Measurements from ENCODE around the gene SPRY2.

SPRY2 gene

DNA sequence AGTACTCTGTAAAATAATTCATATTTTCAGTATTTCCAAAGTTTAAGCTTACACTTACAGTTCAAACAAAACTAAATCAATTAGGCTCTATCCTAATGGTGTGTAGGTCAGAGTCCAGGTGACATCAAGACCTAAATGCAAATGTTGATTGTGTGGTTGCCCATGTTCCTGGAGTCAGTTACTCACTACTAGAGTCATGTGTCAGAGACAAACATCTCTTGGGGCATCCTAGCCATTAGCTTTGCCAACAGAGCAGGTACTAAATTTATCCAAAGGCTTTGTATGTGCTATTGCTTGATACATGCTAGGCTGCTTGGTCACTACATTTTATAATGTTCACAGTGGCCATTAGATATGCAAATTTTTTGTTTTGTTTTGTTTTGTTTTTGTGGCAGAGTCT, 11.7 kb downstream of the SPRY2 start:
- in situ Hi-C loops (cut with MboI; ENCODE audit: low pct_unique_long_range_greater_than_20kb, low sequenced_read_pairs): no loop called here
- no peak for DNase-seq

DNA sequence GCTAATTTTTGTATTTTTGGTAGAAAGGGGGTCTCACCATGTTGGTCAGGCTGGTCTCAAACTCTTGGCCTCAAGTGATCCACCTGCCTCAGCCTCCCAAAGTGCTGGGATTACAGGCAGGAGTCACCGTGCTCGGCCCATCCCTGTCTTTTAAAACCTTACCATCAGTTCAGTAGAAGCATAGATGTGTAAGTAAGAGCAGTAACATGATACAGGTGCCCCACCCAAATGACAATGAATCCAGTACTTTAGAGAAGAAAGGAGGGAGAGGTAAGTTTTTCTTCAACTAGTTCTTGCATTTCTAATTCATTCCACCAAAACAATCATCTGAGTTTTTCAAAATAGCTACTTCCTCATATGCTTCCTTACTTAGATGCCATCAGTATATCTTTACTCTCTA, 21.9 kb downstream of the SPRY2 start:
- in situ Hi-C loops (cut with MboI; ENCODE audit: low pct_unique_long_range_greater_than_20kb, low sequenced_read_pairs): no loop called here
- DNase-seq: no peak

DNA sequence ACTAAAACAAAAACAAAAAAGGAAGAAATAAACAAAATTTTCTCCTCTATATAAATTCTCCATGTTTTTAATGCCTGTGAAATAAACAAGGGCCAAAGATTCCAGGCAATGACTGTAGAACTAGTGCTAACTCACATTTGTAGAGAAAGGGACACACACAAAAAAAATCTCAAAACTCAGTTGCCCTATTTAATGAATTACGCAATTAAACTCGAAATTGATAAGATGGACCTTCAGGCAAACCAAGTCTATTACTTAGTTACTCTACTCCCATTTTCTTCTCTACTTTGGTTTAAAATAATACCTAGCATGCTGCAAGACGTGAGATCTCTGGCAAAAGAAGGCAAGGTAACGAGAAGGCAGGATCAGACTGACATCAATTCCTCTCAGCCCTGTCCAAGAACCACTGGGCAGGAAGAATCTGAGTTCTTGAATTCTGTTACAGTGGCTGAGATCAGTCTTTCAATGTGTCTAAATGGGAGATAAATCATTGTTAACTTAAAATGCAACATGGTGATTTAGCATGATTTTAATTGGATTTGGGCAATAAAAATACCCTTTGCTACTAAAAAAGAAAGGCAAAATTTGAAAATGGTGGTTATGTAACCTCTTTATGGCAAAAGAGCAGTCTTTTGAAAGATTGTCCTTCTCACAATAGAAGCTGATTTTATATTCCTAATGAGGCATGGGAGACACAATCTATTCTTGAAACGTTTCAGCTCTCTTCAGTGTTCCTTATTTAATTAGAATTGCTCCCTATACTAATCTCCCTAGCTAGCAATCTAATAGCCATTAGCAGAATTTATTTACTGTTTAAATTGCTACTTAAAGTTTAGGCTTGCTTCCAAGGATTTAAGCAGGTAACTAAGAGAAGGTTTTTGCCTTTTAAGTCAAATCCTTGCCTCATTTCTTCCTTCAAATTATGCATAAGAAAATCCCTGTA, 25.9 kb downstream of the SPRY2 start:
- in situ Hi-C loops (cut with MboI; ENCODE audit: low pct_unique_long_range_greater_than_20kb, low sequenced_read_pairs): no loop called here
- DNase-seq: no peak

DNA sequence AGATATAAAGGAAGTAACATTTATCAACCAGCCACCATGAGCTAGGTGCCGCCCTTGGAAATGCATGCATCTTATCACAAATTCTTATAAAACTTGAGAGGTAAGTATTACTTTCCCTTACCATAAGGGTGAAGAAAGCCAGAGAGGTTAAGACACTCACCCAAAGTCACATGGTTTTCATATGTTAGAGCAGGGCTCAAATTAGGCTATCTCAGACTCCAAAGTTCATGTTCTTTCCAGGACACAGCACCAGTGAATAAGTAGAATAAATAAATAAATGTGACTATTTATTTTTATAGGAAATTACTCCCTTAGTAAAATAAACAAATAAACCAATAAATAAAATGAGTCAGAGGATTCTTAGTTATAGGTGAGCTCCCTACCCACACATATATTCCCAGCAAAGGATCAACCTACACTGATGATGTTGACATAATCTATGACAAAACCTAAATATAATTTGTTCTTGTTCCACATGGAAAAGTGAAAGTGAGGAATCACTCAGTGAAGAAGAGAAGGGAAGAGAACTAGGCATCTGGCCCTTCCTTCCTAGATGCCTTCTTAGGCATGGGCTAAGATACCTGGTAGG, 27.2 kb downstream of the SPRY2 start:
- DNase-seq: no peak
- in situ Hi-C loops (cut with MboI; ENCODE audit: low pct_unique_long_range_greater_than_20kb, low sequenced_read_pairs): no loop called here

DNA sequence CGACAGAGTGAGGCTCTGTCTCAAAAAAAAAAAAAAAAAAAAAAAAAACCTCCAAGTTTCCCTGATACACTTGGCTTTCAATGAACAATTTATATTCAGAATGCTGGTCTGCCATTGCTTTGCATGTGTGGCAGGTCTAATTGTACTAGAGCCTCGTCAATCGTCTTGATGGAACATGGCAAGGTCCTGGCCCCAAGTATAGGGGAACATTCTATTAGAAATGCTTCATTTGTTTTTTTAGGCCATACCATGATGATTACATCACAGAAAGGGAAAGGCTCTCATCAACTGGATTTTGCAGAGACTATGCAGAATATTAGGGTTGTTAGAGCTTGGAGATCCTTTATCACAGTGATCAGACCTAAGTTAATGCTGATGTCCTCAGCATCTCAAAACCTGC, 28.0 kb downstream of the SPRY2 start:
- in situ Hi-C loops (cut with MboI; ENCODE audit: low pct_unique_long_range_greater_than_20kb, low sequenced_read_pairs): no loop called here
- no peak for DNase-seq

DNA sequence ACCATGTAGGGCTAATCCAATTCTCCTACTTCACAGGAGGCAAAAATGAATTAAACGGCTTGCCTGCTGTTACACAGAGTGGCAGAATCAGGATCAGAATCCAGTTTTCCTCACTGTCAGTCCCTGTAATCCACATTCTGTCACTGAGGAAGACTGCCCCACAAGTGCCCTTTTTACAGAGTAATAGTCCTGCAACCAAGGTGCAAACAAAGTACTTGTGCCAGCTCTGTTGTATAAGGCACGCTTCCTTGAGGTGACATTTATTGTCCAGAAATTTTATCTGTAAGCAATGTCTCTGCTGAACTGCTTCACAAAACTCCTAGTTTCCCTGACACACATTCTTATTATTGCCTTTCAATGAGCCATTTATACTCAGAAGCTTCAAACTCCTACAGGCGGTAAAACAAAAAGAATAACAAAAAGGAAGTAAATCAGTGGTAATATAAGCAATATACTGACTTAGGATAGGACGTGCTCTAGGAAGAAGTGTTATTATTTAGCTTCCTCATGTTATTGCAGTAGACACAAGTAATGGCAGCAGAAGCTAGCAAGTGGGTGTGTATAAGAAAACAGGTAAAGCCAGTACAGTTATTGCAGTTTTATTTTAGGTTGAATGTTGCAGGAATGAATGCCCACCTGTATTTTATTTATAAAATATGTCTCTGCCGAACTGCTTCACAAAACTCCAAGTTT, 28.8 kb downstream of the SPRY2 start:
- in situ Hi-C loops (cut with MboI; ENCODE audit: low pct_unique_long_range_greater_than_20kb, low sequenced_read_pairs): no loop called here
- DNase-seq: no peak

DNA sequence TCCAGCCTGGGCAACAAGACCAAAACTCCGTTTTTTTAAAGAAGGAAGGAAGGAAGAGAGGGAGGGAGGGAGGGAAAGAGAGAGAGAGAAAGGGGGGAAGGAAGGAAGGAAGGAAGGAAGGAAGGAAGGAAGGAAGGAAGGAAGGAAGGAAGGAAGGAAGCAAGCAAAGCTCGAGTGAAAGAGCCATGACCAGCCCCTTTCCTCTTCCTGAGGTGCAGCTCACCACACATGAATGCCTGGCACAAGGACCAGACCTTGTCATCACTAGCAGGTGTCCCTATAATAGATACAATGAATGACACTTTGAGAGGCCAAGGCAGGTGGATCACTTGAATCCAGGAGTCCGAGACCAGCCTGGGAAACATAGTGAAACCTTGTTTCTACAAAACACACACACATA, 31.0 kb downstream of the SPRY2 start:
- in situ Hi-C loops (cut with MboI; ENCODE audit: low pct_unique_long_range_greater_than_20kb, low sequenced_read_pairs): no loop called here

DNA sequence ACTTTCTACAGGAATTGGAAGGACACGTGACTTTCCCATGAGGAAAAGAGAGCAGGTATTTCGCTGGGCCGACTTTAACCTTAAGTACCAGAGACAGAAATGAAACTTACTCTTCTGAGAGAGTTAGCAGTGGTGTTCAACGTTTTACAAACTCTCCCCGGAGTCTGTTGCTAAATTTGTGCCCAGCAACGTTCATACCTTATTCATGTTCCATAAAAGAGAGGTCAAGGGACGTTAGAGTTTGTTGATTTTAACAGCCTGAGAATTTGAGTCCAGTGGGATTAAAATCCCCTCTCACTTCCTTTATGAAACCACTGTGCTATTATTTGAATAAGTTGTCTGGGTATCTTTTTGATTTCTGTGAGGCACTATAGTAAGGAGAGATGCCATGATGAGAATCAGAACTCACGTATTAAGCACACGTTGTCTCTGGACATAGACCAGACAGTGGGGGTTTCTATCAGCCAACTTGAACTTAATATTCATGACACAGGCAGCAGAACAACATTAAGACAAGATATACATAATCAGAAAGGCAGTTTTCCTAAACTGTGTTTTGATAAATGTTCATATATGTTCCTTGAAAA, 33.4 kb downstream of the SPRY2 start:
- in situ Hi-C loops (cut with MboI; ENCODE audit: low pct_unique_long_range_greater_than_20kb, low sequenced_read_pairs): no loop called here
- DNase-seq: no peak

More for the DNA sequence above, 31.0 kb downstream of the SPRY2 start:
- DNase-seq: no peak

DNA sequence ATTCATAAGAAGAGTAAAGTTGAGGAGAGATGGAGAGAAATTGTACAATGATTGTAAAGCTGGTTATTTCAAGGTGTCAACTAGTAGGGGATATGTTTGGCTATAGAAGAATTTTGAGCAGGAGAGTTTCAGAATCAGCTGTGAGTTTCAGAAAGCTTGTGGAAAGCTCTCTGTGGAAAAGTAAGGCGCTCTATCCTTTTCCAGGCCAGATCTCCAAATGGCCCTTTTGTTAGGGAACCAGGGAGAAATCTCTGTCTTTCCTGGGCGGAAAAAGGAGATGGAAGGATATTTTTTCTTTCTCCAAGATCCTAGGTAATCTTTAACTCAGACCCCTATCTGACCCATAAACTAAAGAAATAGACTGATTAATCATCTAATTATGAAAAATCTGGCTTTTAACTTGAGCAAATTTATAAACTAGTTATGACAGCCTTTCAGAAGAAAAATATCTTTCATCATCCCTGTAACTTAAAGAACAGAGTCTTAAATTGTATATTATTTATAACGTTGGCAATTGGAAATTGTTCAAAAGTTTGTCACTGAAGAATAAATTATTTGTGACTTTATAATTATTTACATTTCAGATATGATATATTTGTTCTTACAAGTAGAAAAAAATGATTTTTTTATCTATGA, 34.5 kb downstream of the SPRY2 start:
- in situ Hi-C loops (cut with MboI; ENCODE audit: low pct_unique_long_range_greater_than_20kb, low sequenced_read_pairs): no loop called here
- DNase-seq: no peak

DNA sequence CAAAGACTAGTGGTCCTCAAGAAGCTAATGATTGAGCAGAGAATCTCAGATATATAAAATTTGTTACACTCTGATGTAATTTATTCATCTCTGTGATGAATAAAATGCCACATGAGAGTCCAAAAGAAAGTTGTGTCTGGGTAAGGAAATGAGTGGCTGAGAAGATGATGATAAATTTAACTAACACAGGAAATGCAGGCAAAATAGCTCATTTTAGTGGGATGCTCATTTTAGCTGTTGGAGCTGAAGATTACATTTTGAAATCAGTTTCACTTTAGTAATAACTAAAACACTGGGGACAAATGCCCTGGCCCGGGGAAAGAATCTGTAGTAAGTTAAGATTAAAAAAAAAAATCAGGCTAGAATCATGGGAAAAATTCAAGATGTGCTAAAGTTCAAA, 35.2 kb downstream of the SPRY2 start:
- no peak for DNase-seq
- in situ Hi-C loops (cut with MboI; ENCODE audit: low pct_unique_long_range_greater_than_20kb, low sequenced_read_pairs): no loop called here

DNA sequence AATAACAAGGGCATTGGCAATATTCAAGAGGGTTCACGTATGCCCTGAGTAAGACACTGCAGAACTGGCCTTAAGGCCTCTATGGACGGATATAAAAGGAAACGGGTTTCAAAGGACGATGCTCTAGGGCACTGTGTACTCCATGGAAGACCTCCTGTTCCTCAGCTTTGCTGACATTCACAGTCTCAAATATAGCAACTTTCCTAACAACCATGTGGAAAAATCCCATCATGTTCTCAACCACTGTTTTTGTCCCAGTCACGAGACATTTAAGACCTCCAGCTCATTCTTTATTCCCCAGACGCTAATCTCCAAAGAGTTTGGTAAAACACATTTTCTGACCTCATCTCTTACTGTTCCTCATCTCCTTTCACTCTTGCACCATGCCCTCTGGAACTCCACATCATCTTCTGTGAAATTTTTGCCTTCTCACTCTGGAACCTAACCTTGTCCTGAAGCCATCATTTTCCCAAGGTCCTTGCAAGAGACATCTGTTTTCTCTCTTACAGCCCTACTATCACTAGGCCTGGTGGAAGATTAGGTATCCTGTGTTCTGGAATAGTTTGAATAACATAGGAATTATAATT, 37.6 kb downstream of the SPRY2 start:
- in situ Hi-C loops (cut with MboI; ENCODE audit: low pct_unique_long_range_greater_than_20kb, low sequenced_read_pairs): no loop called here

DNA sequence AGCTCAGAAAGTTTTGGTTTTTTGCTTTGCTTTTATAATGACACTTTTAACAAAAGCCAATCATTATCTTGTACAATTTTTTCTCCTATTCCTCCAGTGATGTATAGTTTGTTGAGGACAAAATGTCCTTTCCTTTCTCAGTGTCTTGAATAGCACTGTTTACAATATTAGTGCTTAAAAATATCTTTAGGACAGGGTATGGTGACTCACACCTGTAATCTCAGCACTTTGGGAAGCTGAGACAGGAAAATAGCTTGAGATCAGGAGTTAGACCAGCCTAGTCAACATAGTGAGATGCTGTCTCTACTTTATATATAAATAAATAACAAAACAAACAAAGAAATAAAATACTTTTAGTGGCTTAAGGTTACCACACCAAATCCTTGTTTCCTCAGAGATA, 41.9 kb downstream of the SPRY2 start:
- no peak for DNase-seq
- in situ Hi-C loops (cut with MboI; ENCODE audit: low pct_unique_long_range_greater_than_20kb, low sequenced_read_pairs): no loop called here

More for the DNA sequence above, 37.6 kb downstream of the SPRY2 start:
- DNase-seq: no peak

DNA sequence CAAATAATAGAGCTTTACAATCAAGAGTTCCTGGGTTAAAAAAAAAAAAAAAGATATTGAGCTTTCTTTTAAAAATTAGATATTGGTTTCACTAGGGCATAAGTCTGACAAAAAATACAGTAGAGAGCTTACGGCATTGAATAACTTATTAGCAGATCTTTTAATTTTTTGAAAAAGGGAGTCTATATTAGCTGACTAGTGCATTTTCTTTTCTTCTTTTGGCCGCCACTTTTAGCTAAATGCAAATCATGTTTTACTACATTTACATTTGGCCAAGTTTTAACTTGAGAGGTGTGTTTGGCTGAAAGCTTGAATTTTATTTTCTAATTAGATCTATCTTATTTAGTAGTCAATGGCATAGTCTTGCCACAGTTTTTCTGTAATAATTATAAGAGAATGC, 43.4 kb downstream of the SPRY2 start:
- in situ Hi-C loops (cut with MboI; ENCODE audit: low pct_unique_long_range_greater_than_20kb, low sequenced_read_pairs): no loop called here
- no peak for DNase-seq

DNA sequence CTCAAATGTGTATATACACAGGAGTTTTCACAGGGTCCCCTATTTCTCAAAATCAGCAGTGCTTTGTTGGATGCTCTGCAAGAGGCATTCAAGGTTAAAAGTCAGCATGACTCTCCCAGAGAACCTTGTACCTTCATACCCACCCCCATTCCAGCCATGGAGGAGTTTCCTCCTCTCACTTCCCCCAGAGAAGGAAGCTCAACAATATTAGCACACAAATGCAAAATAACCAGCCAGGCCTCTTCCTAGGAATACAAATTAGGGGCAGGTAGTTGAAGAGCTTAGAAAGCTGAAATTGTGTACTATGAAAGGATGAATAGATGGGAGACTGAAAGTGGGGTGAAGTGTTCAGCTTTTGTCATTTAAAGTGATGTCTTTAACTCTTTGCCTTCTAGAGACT, 43.8 kb downstream of the SPRY2 start:
- DNase-seq: peak; percentile 20
- in situ Hi-C loops (cut with MboI; ENCODE audit: low pct_unique_long_range_greater_than_20kb, low sequenced_read_pairs): no loop called here

DNA sequence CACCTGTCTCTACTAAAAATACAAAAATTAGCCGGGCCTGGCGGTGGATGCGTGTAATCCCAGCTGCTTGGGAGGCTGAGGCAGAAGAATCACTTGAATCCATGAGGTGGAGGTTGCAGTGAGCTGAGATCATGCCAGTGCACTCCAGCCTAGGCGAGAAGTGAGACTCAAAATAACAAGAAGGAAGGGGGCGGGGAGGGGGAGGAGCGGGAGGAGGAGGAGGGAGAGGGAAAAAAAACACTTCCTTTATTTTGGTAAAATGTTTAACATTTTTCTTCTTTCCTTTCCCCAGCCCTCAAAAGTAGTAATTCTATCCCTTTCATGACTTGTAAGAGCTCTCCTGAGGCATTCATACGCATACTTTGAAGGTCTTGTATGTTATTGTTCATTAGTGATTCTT, 44.3 kb downstream of the SPRY2 start:
- in situ Hi-C loops (cut with MboI; ENCODE audit: low pct_unique_long_range_greater_than_20kb, low sequenced_read_pairs): no loop called here
- DNase-seq: peak; percentile 15

DNA sequence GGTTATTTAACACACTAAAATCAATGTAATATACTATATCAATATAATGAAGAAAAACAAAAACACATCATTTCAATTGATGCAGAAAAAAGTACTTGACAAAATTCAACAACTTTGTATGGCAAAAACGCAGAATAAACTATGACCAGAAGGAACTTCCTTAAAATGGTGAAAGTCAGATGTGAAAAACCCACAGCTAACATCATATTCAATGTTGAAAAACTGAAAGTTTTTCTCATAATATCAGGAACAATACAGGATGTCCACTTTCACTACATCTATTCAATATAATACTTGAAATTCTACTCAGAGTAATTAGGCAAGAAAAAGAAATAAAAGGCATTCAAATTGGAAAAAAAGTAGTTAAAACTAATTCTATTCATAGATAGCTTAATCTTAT, 50.3 kb downstream of the SPRY2 start:
- in situ Hi-C loops (cut with MboI; ENCODE audit: low pct_unique_long_range_greater_than_20kb, low sequenced_read_pairs): no loop called here
- no peak for DNase-seq

Measured in KBM-7 (cell line).